A673 (cell line): ENCODE measurements around the gene CD276.

Experiments
- EZH2 ChIP-seq: fragments of 200-600 bp; sonication (generic); IDR thresholded peaks from 2 replicates; pipeline ENCODE4 v1.6.1; 2017; ENCODE audit warnings: borderline replicate concordance, low read depth, mild to moderate bottlenecking, mixed read lengths, antibody characterized with exemption, low read length; ENCODE audit not compliant: poor library complexity, severe bottlenecking
- TF ChIP-seq, protein P1 (sequence below): fragments of 300-800, 200-600 bp; sonication (generic); conservative IDR thresholded peaks from 2 replicates; pipeline ENCODE4 v1.5.1; 2017; ENCODE audit warnings: low read depth, mild to moderate bottlenecking, antibody characterized with exemption, low read length, moderate library complexity, mixed read lengths

DNA sequence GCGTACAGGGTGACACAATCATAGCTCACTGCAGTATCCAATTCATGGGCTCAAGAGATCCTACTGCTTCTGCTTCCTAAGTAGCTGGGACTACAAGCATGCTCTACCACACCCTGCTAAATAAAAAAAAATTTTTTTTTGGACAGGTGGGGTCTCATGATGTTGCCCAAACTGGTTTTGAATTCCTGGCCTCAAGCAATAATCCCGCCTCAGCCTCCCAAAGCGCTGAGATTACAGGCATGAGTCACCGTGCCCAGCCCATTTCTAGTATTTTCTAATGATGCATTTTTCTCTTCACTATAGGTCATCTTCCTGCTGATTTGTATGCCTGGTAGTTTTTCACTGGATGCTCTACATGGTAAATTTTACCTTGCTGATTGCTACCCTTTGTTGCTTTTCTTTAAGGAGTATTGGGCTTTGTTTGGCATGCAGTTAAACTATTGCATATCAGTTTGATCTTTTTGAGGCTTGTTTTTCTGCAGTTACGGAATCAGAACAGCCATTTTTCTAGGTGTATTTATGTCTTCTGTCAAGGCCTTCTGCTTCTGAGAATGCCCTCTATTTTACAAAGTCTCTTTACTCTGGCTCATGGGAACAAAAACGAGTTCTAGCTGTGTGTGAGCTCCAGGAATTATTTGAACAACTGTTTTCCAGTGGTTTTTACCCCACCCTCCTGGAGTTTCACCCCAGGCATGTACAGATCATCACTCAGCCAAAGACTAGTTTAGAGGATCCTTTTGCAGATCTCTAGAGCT is 36.7 kb upstream of the CD276 start:
- TF ChIP-seq, protein P1, sequence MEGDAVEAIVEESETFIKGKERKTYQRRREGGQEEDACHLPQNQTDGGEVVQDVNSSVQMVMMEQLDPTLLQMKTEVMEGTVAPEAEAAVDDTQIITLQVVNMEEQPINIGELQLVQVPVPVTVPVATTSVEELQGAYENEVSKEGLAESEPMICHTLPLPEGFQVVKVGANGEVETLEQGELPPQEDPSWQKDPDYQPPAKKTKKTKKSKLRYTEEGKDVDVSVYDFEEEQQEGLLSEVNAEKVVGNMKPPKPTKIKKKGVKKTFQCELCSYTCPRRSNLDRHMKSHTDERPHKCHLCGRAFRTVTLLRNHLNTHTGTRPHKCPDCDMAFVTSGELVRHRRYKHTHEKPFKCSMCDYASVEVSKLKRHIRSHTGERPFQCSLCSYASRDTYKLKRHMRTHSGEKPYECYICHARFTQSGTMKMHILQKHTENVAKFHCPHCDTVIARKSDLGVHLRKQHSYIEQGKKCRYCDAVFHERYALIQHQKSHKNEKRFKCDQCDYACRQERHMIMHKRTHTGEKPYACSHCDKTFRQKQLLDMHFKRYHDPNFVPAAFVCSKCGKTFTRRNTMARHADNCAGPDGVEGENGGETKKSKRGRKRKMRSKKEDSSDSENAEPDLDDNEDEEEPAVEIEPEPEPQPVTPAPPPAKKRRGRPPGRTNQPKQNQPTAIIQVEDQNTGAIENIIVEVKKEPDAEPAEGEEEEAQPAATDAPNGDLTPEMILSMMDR = no peak
- no peak for TF ChIP-seq EZH2
